Spinal cord (tissue), 10 donors: ENCODE data around the gene ACTR3. TPM values are rescaled to one million over a fixed set of nuclear protein-coding genes. Genes with fewer than 3 reads are reported as not detected.

Source experiments
- DNase-seq, 6 donors: peaks; one replicate each; pipeline versions ENCODE4 v3.0.0 to v3.0.0-alpha.2; 2013 to 2015; ENCODE audit warnings: low spot score in 6 of 6, low read depth in 4 of 6
- H3K27ac ChIP-seq: one replicate; pipeline ENCODE4 v1.5.1; 2013; ENCODE audit warnings: low read depth, low read length, control low read depth
- H3K27me3 ChIP-seq: one replicate; pipeline ENCODE4 v1.6.1; 2013; ENCODE audit warnings: low read length; ENCODE audit not compliant: control insufficient read depth, insufficient read depth
- H3K36me3 ChIP-seq: one replicate; pipeline ENCODE4 v1.6.1; 2013; ENCODE audit warnings: low read length; ENCODE audit not compliant: control insufficient read depth, insufficient read depth
- H3K4me1 ChIP-seq: one replicate; pipeline ENCODE4 v1.6.1; 2013; ENCODE audit warnings: low read length; ENCODE audit not compliant: control insufficient read depth, insufficient read depth
- H3K4me3 ChIP-seq: one replicate; pipeline ENCODE4 v1.5.1; 2013; ENCODE audit warnings: low read depth, low read length, control low read depth
- H3K9me3 ChIP-seq: one replicate; pipeline ENCODE4 v1.6.1; 2013; ENCODE audit warnings: low read length; ENCODE audit not compliant: control insufficient read depth, insufficient read depth
- WGBS: methylation state at CpG from one replicate; pipeline ENCODE4 v1.1.5; 2013; ENCODE audit warnings: missing lambda C conversion rate; ENCODE audit not compliant: insufficient coverage; 5-methylcytosine and 5-hydroxymethylcytosine counted together
- polyA plus RNA-seq, 2 donors: library from polyadenylated mRNA; unstranded; fragments of 120-200 nt; gene quantifications; one replicate each; pipeline ENCODE4 v1.2.1, GENCODE V29; 2013; ENCODE audit not compliant: insufficient read length in 2 of 2
- small RNA-seq: library from RNA; depleted of rRNA; stranded (forward); fragments of <200 nt; gene quantifications from one replicate; pipeline ENCODE3, GENCODE V24; 2014; ENCODE audit warnings: low replicate concordance
- total RNA-seq, 2 donors: library from RNA; depleted of rRNA in 1 of 2; stranded (reverse); fragments of 120-200 nt in 1 of 2; fragments of >200 nt in 1 of 2; gene quantifications; one replicate each; pipeline versions ENCODE4 v1.2.3 to v1.2.4, GENCODE V29; 2013 to 2014
- donor health status: healthy.

ACTR3 gene
- total and polyA plus RNA-seq, 4 donors, result 127 to 174 (median 146) TPM

DNA sequence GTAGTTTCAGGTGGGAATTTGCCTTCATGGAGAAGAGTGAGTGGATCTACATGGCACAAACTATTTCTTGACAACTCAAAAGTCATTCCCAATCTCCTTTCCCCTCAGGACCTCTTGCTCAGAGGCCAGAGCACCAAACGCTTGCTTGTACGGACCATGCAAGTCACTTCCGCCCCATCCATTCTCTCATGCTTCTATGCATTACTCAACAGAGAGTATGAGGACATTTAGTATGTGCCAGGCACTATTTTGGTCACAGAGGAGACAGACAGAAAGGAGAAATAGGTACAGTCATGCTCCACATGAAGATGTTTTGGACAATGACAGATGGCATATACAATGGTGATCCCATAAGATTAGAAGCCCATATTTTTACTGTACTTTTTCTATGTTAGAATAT, 117.5 kb downstream of the ACTR3 start:
- Histone ChIP-seq H3K4me1 (peaks cover 2% of the 10 kb centered on the region), H3K36me3 (no peaks in the 10 kb centered on the region), H3K27ac (no peak overlapping the region), H3K27me3 (no peaks in the 10 kb centered on the region), H3K4me3 (no peak overlapping the region), H3K9me3 (no peaks in the 10 kb centered on the region)
- no CpG with 5 or more reads among the region's 3 CpGs for WGBS
- no peak for DNase-seq

DNA sequence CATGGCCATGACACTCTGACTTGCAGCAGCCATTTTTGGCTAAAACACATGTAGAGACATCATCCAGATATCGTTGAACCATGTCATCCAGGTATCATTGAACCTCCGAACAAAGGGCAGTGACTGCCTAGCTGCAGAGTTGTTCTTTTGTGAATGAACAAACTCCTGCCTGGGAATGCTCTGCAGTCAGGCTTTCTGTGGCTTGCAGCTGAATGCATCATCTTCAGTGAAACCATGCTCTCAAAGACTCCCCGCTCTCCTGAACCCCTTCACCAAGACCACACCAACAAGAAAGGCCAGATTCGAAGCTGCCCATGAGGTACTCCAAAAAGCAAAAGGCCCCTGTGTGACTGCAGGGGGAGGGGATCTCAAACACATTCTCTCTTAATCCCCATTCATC, 118.8 kb downstream of the ACTR3 start:
- no peak for DNase-seq
- Histone ChIP-seq H3K36me3 (no peaks in the 10 kb centered on the region), H3K9me3 (no peaks in the 10 kb centered on the region), H3K4me1 (no peaks in the 10 kb centered on the region), H3K27me3 (no peaks in the 10 kb centered on the region), H3K27ac (no peak overlapping the region), H3K4me3 (no peak overlapping the region)
- WGBS, result 77% methylated on average over 3 of the region's 4 CpGs

DNA sequence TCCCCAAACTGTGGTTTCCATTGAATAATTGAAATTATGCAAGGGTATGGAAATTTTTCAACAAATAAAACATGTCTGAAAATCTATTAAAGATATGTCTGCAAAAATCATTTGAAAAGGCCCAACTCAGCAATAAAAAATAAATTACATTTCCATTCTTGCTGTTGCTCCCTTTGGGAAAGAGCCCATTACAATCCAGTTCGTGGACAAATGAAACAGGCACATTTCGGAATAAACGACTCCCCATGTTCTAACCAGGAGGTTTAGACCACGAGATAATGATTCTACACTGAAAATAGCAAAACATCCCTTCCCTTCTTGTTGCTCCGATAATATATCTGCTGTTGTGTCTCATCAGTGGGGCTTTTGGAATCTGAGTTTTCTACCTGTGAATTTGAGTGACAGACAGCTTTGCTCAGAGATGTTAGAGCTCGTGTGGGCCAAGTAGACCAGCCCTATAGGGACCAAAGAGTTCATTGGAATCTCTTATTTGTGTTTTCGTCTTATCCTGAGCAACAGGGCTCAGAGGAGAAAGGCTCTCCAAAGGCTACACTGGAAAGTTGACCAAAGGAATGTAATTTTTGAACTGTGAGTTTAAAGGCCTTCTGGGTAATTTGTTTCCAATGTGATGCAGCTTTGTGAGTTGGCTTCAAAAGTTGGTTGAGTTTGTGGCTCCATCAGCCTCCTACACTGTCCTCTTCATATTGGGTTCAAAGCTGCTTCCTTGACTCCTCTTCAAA, 119.5 kb downstream of the ACTR3 start:
- WGBS, result 67% methylated on average over 6 of the region's 7 CpGs
- H3K9me3 ChIP-seq, result no peaks in the 10 kb centered on the region
- H3K27me3 ChIP-seq, result no peaks in the 10 kb centered on the region
- H3K36me3 ChIP-seq, result no peaks in the 10 kb centered on the region
- H3K27ac ChIP-seq, result no peak overlapping the region
- DNase-seq, result peak in 1 of 6 donors; percentile 80
- H3K4me3 ChIP-seq, result no peak overlapping the region
- no peaks in the 10 kb centered on the region for H3K4me1 ChIP-seq

DNA sequence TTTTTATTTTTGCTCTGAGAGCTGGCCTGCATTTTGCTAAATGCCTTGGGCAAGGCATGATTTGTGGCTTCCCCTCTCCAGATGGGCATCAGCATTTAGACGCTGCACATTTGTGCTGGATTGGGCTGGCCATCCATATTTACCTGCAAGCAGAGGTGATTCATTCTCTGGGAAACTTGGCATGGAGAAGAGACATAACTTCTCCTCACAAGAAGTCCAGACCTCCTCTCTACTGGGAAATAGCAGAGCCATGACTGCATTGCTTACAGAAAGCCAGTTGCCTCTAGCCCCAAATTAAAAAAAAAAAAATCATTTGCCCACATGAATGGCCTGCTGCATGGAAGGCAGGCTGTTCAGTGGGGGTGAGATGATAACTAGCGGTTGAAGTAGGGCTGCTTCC, 120.1 kb downstream of the ACTR3 start:
- Histone ChIP-seq H3K27me3 (no peaks in the 10 kb centered on the region), H3K36me3 (no peaks in the 10 kb centered on the region), H3K4me3 (no peak overlapping the region), H3K4me1 (no peaks in the 10 kb centered on the region), H3K27ac (no peak overlapping the region), H3K9me3 (no peaks in the 10 kb centered on the region)
- no CpG with 5 or more reads among the region's 2 CpGs for WGBS
- no peak for DNase-seq

DNA sequence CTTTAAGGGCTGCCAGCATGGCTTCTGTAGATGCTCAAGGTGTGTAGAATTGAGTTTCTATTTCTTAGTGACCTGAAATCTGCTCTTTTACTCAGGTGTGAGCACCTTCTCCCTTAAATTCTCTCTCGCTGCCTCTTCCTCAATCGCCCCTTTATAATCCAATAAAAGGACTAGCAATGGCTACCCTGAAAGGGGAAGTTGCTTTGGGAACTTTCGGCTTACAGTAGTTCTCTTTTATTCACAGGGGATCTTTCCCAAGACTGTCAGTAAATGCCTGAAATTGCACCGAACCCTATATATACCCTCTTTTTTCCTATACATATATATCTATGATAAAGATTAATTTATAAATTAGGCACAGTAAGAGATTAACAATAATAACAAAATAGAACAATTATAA, 121.8 kb downstream of the ACTR3 start:
- no CpG with 5 or more reads among the region's 4 CpGs for WGBS
- no peaks in the 10 kb centered on the region for H3K4me1 ChIP-seq
- no peaks in the 10 kb centered on the region for H3K27me3 ChIP-seq
- H3K36me3 ChIP-seq, result no peaks in the 10 kb centered on the region
- H3K4me3 ChIP-seq, result no peak overlapping the region
- no peak for DNase-seq
- no peaks in the 10 kb centered on the region for H3K9me3 ChIP-seq
- H3K27ac ChIP-seq, result no peak overlapping the region

Small RNA genes lying within 50 kb of the gene (small RNA-seq; reads per million reads assigned to genes)
- gene RF00012, result 0.06 reads per million

Other genes with a start within 250 kb of the ACTR3 start
- 100 to 1,000 TPM in 1 of 2 donors, 10 to 100 TPM in 1; 97.8 to 144 TPM for gene SLC35F5, start 133.4 kb upstream of the ACTR3 start, total RNA-seq
- 10 to 100 TPM; 40.7 to 46.1 TPM for gene SLC35F5, start 133.4 kb upstream of the ACTR3 start, polyA plus RNA-seq